ENCODE measurements around the gene C12orf60. TPM values are rescaled to one million over a fixed set of nuclear protein-coding genes. Genes with fewer than 3 reads are reported as not detected.
A peak's percentile ranks its signal among the peaks of the same experiment; 100 is the strongest.

C12orf60 gene
- total and polyA plus RNA-seq, 2 of the 8 experiments (the other 6 are each of a cell fraction or from before 2014, with no cell fraction given), result 1.2 to 1.5 TPM

- Histone ChIP-seq H3K79me1 (ENCODE audit: low read depth, low read length) (no peaks in the 10 kb centered on the region), H3K4me2 (ENCODE audit: insufficient read depth in 1 of 2, low read depth in 2 of 2, low read length in 2 of 2) (peak overlapping the region; percentile 77 to 80), H4K20me1 (replicated peaks in 1 of 2; ENCODE audit: control insufficient read depth in 1 of 2, insufficient read depth in 2 of 2, low read length in 2 of 2) (peaks cover 0 to 6% of the 10 kb centered on the region in 2 experiments), H4K91ac (replicated peaks; ENCODE audit: insufficient read length, low read length) (no peak overlapping the region), H3K79me2 (ENCODE audit: control insufficient read depth in 1 of 2, insufficient read depth in 2 of 2, low read length in 2 of 2) (peaks cover 0 to 36% of the 10 kb centered on the region in 2 experiments; a peak in 2 of 4 replicates), H2AFZ (ENCODE audit: low read length) (no peak overlapping the region), H3K27ac (ENCODE audit: low read depth, low read length) (peak overlapping the region; percentile 93), H3K23me2 (ENCODE audit: low read depth, low read length) (peaks cover 4% of the 10 kb centered on the region), H2AK5ac (ENCODE audit: low read depth, low read length) (no peak overlapping the region), H4K5ac (ENCODE audit: insufficient read length, low read depth, low read length) (peak overlapping the region; percentile 55), H2BK20ac (ENCODE audit: low read length) (no peak overlapping the region), H2BK12ac (ENCODE audit: low read depth, low read length) (peak overlapping the region; percentile 69; the same call in 1 of the 2 replicates), H3K56ac (replicated peaks; ENCODE audit: insufficient read length, low read depth, low read length) (peak overlapping the region; percentile 71), H4K8ac (ENCODE audit: extremely low read depth, insufficient read depth, low read length) (no peak overlapping the region), H3K4me1 (replicated peaks in 1 of 4; ENCODE audit: control insufficient read depth in 3 of 4, insufficient read depth in 4 of 4, low read length in 3 of 4) (no peaks in the 10 kb centered on the region; a peak in 2 of 7 replicates), H3K14ac (ENCODE audit: insufficient read length) (no peak overlapping the region), H3K18ac (ENCODE audit: extremely low read depth, low read length) (peak overlapping the region; percentile 88), H2BK120ac (replicated peaks; ENCODE audit: low read depth, low read length) (no peak overlapping the region), H3K4ac (replicated peaks; ENCODE audit: insufficient read length, low read depth, low read length) (no peak overlapping the region), H3K4me3 (ENCODE audit: extremely low read depth in 1 of 4, insufficient read depth in 2 of 4, low read depth in 3 of 4, low read length in 4 of 4) (peak overlapping the region; percentile 84 to 99 (median 92)), H3K27me3 (replicated peaks in 1 of 4; ENCODE audit: control insufficient read depth in 3 of 4, extremely low read depth in 1 of 4, insufficient read depth in 3 of 4, low read length in 3 of 4) (no peaks in the 10 kb centered on the region), H2BK5ac (ENCODE audit: low read depth, low read length) (peak overlapping the region; percentile 83), H2BK15ac (ENCODE audit: low read length) (no peak overlapping the region), H3K9ac (replicated peaks in 1 of 4; ENCODE audit: extremely low read depth in 1 of 4, low read depth in 3 of 4, low read length in 3 of 4) (peak overlapping the region; percentile 74 to 94 (median 86)), H3K9me3 (ENCODE audit: insufficient read depth in 2 of 2, low read depth in 1 of 2, low read length in 1 of 2) (peaks cover 0 to 3% of the 10 kb centered on the region in 2 experiments; a peak in 1 of 4 replicates), H3K23ac (ENCODE audit: insufficient read length) (no peak overlapping the region), H3K36me3 (ENCODE audit: control insufficient read depth in 2 of 4, insufficient read depth in 4 of 4, low read length in 3 of 4) (peaks cover 0 to 2% (median 0%) of the 10 kb centered on the region in 4 experiments; a peak in 1 of 8 replicates)
- no peak for FAIRE-seq
- CTCF ChIA-PET (ENCODE audit: partially characterized antibody), result interaction anchor here (0.8 to 2.6 kb wide), 29 partner anchors 8 to 451 kb away, joined by 3 to 15 read pairs (median 4); partner anchors contain the start of genes ERP27 and RERG
- peak in 1 of 2 experiments; percentile 91 for DNase-seq (ENCODE audit: low read depth in 1 of 2, low spot score in 2 of 2)
- POLR2A ChIA-PET (ENCODE audit: partially characterized antibody), result interaction anchor here (0.5 to 7.3 kb wide), 37 partner anchors 7 to 1497 kb away, joined by 3 to 136 read pairs (median 6); partner anchors contain the start of genes C12orf60, GUCY2C, SMCO3 and WBP11
- 2% methylated on average over 26 of the region's 26 CpGs; no CpG with 5 or more reads in 1 of the 2 experiments for WGBS, 2 experiments (ENCODE audit: extremely low coverage in 1 of 2, insufficient coverage in 1 of 2, insufficient read length in 1 of 2, insufficient replicate concordance in 2 of 2, low coverage in 1 of 2, low lambda C conversion rate in 2 of 2, missing lambda C conversion rate in 1 of 2)
- no peak for TF ChIP-seq HDAC2 (IDR thresholded peaks at IDR 0.05; ENCODE audit: borderline replicate concordance in 1 of 2, low read depth in 2 of 2, low read length in 2 of 2)
- no peak for TF ChIP-seq JUN (IDR thresholded peaks at IDR 0.05; ENCODE audit: low read depth, low read length)
- peak; percentile 6; the same call in 1 of the 2 replicates for TF ChIP-seq PHF8 (conservative IDR thresholded peaks at IDR 0.05; ENCODE audit: low read depth, low read length)
- no peak; a peak in 1 of 4 replicates for TF ChIP-seq SIN3A (conservative IDR thresholded peaks at IDR 0.05 in 1 of 2, IDR thresholded peaks at IDR 0.05 in 1 of 2; ENCODE audit: low read depth in 1 of 2, low read length in 2 of 2)
- TF ChIP-seq TCF12 (IDR thresholded peaks at IDR 0.05; ENCODE audit: low read depth, low read length), result no peak
- peak in 1 of 2 experiments; percentile 68; a peak in 2 of 3 replicates for TF ChIP-seq POLR2A (IDR thresholded peaks at IDR 0.05; ENCODE audit: control extremely low read depth in 1 of 2, low read depth in 2 of 2, low read length in 2 of 2)
- TF ChIP-seq YY1 (IDR thresholded peaks at IDR 0.05; ENCODE audit: low read depth, low read length), result no peak
- TF ChIP-seq SAP30 (IDR thresholded peaks at IDR 0.05; ENCODE audit: insufficient read depth, insufficient replicate concordance, low read length), result peak; percentile 34
- TF ChIP-seq MAFK (IDR thresholded peaks at IDR 0.05; ENCODE audit: low read depth, low read length), result no peak
- TF ChIP-seq HDAC6 (IDR thresholded peaks at IDR 0.05; ENCODE audit: low read depth, low read length), result no peak
- TF ChIP-seq RAD21 (IDR thresholded peaks at IDR 0.05 in 1 of 2, conservative IDR thresholded peaks at IDR 0.05 in 1 of 2; ENCODE audit: low read depth in 2 of 2, low read length in 2 of 2), result peak; percentile 3 to 25; a peak in 2 of 4 replicates
Observed at GRCh38 chr12:14769466-14769968, 34.0 kb upstream of the C12orf60 start.

Measured in H1 (cell line).